Lower leg skin (tissue), 3 donors: Measurements from ENCODE around the gene TBC1D32.

Experiments used
- CTCF ChIP-seq, 3 donors: fragments of 450-650 bp; IDR thresholded peaks; one replicate each; pipeline ENCODE4 v1.5.1; 2016; ENCODE audit warnings: antibody characterized with exemption in 3 of 3, mild to moderate bottlenecking in 3 of 3, moderate library complexity in 2 of 3
- POLR2A ChIP-seq, 2 donors: fragments of 450-650 bp; IDR thresholded peaks; one replicate each; pipeline ENCODE4 v1.6.1; 2016 to 2017; ENCODE audit warnings: antibody characterized with exemption in 2 of 2, mild to moderate bottlenecking in 1 of 2, moderate library complexity in 1 of 2

GRCh38 chr6:121143476-121143875 lies 190.8 kb downstream of the TBC1D32 start:
- TF ChIP-seq POLR2A (IDR thresholded peaks at IDR 0.05): no peak
- no peak for TF ChIP-seq CTCF (IDR thresholded peaks at IDR 0.05)
